Measurements from ENCODE around the gene RFNG.

RFNG gene

GRCh38 chr17:81999976-82000802 is 51.4 kb downstream of the RFNG start:
- H3K36me3 ChIP-seq (ENCODE audit: insufficient read depth) = no peaks in the 10 kb centered on the region
- no peak overlapping the region for H3K4me2 ChIP-seq
- H2AFZ ChIP-seq (ENCODE audit: low read depth) = no peak overlapping the region
- no peak for TF ChIP-seq CTCF (conservative IDR thresholded peaks at IDR 0.05; ENCODE audit: low read depth, low read length)
- no peaks in the 10 kb centered on the region for H3K4me1 ChIP-seq (ENCODE audit: low read depth, poor library complexity, severe bottlenecking)
- H3K4me3 ChIP-seq (IDR thresholded peaks at IDR 0.05; ENCODE audit: insufficient read depth, low read depth, low read length) = no peak overlapping the region
- no peaks in the 10 kb centered on the region for H4K20me1 ChIP-seq (ENCODE audit: insufficient read depth)
- no peak overlapping the region for H3K9ac ChIP-seq
- no peaks in the 10 kb centered on the region for H3K27me3 ChIP-seq (ENCODE audit: insufficient read depth, low read depth)
- H3K27ac ChIP-seq = no peak overlapping the region
- no peaks in the 10 kb centered on the region for H3K79me2 ChIP-seq (ENCODE audit: insufficient read depth, low read depth)

DNA sequence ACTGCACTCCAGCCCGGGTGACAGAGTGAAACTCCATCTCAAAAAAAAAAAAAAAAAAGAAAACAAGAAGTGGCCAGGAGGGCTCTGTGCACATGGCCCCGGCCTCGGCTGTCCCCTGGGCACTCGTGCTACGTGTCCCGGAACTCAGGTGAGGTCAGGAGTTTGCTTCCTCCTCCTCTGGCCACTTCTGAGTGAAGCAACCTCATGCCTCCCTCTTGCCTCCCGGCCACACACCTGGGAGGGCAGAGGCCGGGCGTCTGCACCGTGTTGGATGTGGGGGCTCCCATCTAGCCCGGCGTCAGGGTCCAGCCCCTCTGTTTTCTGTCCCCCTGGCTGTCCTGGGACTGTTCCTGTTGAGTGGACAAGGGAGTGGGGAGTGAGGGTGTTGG is 52.0 kb downstream of the RFNG start:
- no peak overlapping the region for H3K27ac ChIP-seq
- no peaks in the 10 kb centered on the region for H3K79me2 ChIP-seq (ENCODE audit: insufficient read depth, low read depth)
- no peak overlapping the region for H3K4me2 ChIP-seq
- no peak overlapping the region for H3K9ac ChIP-seq
- no peaks in the 10 kb centered on the region for H3K4me1 ChIP-seq (ENCODE audit: low read depth, poor library complexity, severe bottlenecking)
- H4K20me1 ChIP-seq (ENCODE audit: insufficient read depth) = no peaks in the 10 kb centered on the region
- H2AFZ ChIP-seq (ENCODE audit: low read depth) = no peak overlapping the region
- H3K4me3 ChIP-seq (IDR thresholded peaks at IDR 0.05; ENCODE audit: insufficient read depth, low read depth, low read length) = no peak overlapping the region
- H3K36me3 ChIP-seq (ENCODE audit: insufficient read depth) = no peaks in the 10 kb centered on the region
- H3K27me3 ChIP-seq (ENCODE audit: insufficient read depth, low read depth) = no peaks in the 10 kb centered on the region
- no peak for TF ChIP-seq CTCF (conservative IDR thresholded peaks at IDR 0.05; ENCODE audit: low read depth, low read length)

GRCh38 chr17:81998691-81999438 is 52.7 kb downstream of the RFNG start:
- H3K36me3 ChIP-seq (ENCODE audit: insufficient read depth) = no peaks in the 10 kb centered on the region
- no peak overlapping the region for H3K27ac ChIP-seq
- H3K4me1 ChIP-seq (ENCODE audit: low read depth, poor library complexity, severe bottlenecking) = no peaks in the 10 kb centered on the region
- H3K79me2 ChIP-seq (ENCODE audit: insufficient read depth, low read depth) = no peaks in the 10 kb centered on the region
- H4K20me1 ChIP-seq (ENCODE audit: insufficient read depth) = no peaks in the 10 kb centered on the region
- no peak overlapping the region for H3K4me3 ChIP-seq (IDR thresholded peaks at IDR 0.05; ENCODE audit: insufficient read depth, low read depth, low read length)
- H3K4me2 ChIP-seq = no peak overlapping the region
- no peak for TF ChIP-seq CTCF (conservative IDR thresholded peaks at IDR 0.05; ENCODE audit: low read depth, low read length)
- H3K27me3 ChIP-seq (ENCODE audit: insufficient read depth, low read depth) = no peaks in the 10 kb centered on the region
- no peak overlapping the region for H3K9ac ChIP-seq
- no peak overlapping the region for H2AFZ ChIP-seq (ENCODE audit: low read depth)

- Histone ChIP-seq H3K9ac (no peak overlapping the region), H3K4me2 (no peak overlapping the region), H3K27me3 (ENCODE audit: insufficient read depth, low read depth) (no peaks in the 10 kb centered on the region), H3K4me3 (IDR thresholded peaks at IDR 0.05; ENCODE audit: insufficient read depth, low read depth, low read length) (no peak overlapping the region), H3K79me2 (ENCODE audit: insufficient read depth, low read depth) (no peaks in the 10 kb centered on the region), H3K36me3 (ENCODE audit: insufficient read depth) (no peaks in the 10 kb centered on the region), H4K20me1 (ENCODE audit: insufficient read depth) (no peaks in the 10 kb centered on the region), H3K4me1 (ENCODE audit: low read depth, poor library complexity, severe bottlenecking) (no peaks in the 10 kb centered on the region), H3K27ac (no peak overlapping the region), H2AFZ (ENCODE audit: low read depth) (no peak overlapping the region)
- TF ChIP-seq CTCF (conservative IDR thresholded peaks at IDR 0.05; ENCODE audit: low read depth, low read length) = no peak
Observed at GRCh38 chr17:81998212-81998611, 53.4 kb downstream of the RFNG start.

All from KMS-11 (cell line).